ENCODE data around the gene RHBDD3.
"Not testable (repeated sequence)": the region's sequence is repeated elsewhere in the genome, so short reads cannot be mapped to it uniquely, and the experiment has no call there.

Gene RHBDD3

DNA sequence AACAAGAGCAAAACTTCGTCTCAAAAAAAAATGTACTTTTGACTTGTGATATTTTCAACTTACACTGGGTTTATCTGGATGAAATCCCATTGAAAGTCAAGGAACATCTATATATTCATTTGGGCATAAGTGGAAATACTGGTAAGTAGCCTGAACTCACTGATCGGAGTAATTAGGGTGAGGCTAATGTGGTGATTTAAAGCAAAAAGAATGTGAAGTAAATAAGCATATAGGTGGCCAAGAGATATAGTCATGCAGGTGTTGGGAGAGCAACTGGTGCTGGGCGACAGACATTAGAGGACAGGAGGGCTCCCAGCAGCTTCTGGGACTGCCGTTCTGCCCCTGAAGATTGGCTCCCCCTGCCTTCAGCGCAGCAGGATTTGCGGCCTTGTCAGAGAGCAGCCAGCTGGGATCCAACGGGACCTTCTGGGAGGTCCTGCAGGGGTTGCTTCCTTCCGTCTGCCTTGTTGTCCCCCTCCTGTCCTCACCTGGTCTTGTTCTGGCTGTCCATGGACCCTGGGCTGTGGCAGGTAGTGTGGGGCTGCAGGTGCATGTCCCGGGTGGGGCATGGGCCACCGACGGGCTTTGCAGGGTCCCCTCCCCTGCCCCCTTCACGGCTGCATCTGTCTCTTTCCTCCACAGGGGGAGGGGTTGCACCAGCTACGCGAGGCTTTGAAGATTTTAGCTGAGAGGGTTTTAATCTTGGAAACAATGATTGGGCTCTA is 14.1 kb downstream of the RHBDD3 start:
- Mint-ChIP-seq H3K27ac (peak overlapping the region; percentile 17), H3K9me3 (no peaks in the 10 kb centered on the region), H3K36me3 (ENCODE audit: low read depth) (peaks cover 21% of the 10 kb centered on the region), H3K4me3 (no peak overlapping the region), H3K4me1 (no peaks in the 10 kb centered on the region), H3K27me3 (ENCODE audit: low read depth, poor library complexity) (peaks cover 8% of the 10 kb centered on the region)
- DNase-seq: no peak
- TF ChIP-seq, protein P1, sequence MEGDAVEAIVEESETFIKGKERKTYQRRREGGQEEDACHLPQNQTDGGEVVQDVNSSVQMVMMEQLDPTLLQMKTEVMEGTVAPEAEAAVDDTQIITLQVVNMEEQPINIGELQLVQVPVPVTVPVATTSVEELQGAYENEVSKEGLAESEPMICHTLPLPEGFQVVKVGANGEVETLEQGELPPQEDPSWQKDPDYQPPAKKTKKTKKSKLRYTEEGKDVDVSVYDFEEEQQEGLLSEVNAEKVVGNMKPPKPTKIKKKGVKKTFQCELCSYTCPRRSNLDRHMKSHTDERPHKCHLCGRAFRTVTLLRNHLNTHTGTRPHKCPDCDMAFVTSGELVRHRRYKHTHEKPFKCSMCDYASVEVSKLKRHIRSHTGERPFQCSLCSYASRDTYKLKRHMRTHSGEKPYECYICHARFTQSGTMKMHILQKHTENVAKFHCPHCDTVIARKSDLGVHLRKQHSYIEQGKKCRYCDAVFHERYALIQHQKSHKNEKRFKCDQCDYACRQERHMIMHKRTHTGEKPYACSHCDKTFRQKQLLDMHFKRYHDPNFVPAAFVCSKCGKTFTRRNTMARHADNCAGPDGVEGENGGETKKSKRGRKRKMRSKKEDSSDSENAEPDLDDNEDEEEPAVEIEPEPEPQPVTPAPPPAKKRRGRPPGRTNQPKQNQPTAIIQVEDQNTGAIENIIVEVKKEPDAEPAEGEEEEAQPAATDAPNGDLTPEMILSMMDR (IDR thresholded peaks at IDR 0.05): no peak

DNA sequence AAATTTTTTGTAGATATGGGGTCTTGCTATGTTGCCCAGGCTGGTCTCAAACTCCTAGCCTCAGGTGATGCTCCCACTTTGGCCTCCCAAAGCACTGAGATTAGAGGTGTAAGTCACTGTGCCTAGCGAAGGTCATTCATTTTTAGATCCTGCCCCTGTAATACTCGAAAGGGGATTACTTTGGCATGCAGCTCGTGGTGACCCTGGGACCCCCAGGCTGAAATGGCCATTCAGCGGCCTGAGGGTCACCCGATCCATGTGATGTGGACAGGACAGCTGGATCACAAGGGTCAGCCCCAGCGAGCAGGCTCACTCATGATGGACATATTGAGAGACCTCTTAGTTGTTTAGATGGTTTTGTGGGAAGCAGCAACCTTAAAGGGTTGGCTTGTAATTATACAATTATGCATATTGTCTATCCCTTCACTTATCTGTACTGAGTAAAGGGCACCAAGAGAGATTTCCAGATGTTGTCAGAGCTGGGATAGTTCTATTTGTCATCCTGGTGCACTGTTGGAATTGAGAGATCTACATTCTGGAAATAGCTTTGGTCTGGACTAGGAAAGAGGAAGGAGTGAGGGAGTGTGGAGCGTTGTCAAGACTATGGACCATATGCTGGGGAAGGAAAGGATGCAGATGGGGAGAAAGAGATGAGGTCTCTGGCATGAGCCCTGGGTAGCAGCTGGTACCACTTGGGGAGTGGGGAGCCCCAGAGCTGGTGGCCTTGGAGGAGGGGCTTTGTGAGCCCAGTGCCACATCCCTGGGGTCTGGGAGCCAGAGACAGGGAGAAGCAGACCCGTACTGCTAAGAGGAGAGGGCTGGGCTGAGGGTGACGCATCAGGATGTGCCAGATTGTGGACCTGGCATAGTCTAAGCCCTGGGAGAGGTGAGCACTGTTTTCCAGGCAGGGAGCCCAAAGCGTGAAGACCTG is 15.5 kb downstream of the RHBDD3 start:
- Mint-ChIP-seq H3K36me3 (ENCODE audit: low read depth) (peaks cover 25% of the 10 kb centered on the region), H3K4me3 (no peak overlapping the region)
- TF ChIP-seq, protein P1 (IDR thresholded peaks at IDR 0.05): no peak

DNA sequence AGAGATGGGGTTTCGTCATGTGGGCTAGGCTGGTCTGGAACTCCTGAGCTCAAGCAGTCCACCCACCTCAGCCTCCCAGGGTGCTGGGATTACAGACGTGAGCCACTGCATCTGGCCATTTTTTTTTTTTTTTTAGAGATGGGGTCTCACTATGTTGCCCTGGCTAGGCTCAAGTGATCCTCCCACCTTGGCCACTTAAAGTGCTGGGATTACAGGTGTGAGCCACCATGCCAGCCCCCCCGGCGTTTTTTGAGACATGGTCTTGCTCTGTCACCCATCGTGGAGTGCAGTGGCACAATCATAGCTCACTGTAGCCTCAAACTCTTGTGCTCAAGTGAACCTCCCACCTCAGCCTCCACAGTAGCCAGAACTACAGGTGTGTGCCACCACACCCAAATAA is 16.5 kb downstream of the RHBDD3 start:
- no peak for DNase-seq

More for the DNA sequence above, 15.5 kb downstream of the RHBDD3 start:
- H3K27me3 Mint-ChIP-seq (ENCODE audit: low read depth, poor library complexity): peaks cover 8% of the 10 kb centered on the region
- H3K4me1 Mint-ChIP-seq: no peaks in the 10 kb centered on the region
- H3K27ac Mint-ChIP-seq: no peak overlapping the region
- no peaks in the 10 kb centered on the region for H3K9me3 Mint-ChIP-seq
- no peak for DNase-seq

DNA sequence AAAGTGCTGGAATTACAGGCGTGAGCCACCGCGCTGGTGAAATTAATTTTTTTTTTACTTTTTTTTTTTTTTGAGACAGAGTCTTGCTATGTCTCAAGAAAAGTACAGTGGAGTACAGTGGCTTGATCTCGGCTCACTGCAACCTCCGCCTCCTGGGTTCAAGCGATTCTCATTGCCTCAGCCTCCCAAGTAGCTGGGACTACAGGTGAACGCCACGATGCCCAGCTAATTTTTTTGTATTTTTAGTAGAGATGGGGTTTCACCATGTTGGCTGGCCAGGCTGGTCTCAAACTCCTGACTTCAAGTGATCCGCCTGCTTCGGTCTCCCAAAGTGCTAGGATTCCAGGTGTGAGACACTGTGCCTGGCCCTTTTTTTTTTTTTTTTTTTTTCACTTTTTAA is 19.9 kb downstream of the RHBDD3 start:
- Mint-ChIP-seq H3K27me3 (ENCODE audit: low read depth, poor library complexity) (peaks cover 13% of the 10 kb centered on the region), H3K4me1 (peaks cover 10% of the 10 kb centered on the region), H3K36me3 (ENCODE audit: low read depth) (peaks cover 44% of the 10 kb centered on the region)
- not testable (repeated sequence) for DNase-seq, H3K27ac Mint-ChIP-seq, H3K9me3 Mint-ChIP-seq, H3K4me3 Mint-ChIP-seq

More for the DNA sequence above, 16.5 kb downstream of the RHBDD3 start:
- no peaks in the 10 kb centered on the region for H3K9me3 Mint-ChIP-seq
- H3K4me1 Mint-ChIP-seq: no peaks in the 10 kb centered on the region
- peaks cover 10% of the 10 kb centered on the region for H3K27me3 Mint-ChIP-seq (ENCODE audit: low read depth, poor library complexity)
- peaks cover 27% of the 10 kb centered on the region for H3K36me3 Mint-ChIP-seq (ENCODE audit: low read depth)
- H3K27ac Mint-ChIP-seq: no peak overlapping the region
- TF ChIP-seq, protein P1 (IDR thresholded peaks at IDR 0.05): no peak
- H3K4me3 Mint-ChIP-seq: no peak overlapping the region

DNA sequence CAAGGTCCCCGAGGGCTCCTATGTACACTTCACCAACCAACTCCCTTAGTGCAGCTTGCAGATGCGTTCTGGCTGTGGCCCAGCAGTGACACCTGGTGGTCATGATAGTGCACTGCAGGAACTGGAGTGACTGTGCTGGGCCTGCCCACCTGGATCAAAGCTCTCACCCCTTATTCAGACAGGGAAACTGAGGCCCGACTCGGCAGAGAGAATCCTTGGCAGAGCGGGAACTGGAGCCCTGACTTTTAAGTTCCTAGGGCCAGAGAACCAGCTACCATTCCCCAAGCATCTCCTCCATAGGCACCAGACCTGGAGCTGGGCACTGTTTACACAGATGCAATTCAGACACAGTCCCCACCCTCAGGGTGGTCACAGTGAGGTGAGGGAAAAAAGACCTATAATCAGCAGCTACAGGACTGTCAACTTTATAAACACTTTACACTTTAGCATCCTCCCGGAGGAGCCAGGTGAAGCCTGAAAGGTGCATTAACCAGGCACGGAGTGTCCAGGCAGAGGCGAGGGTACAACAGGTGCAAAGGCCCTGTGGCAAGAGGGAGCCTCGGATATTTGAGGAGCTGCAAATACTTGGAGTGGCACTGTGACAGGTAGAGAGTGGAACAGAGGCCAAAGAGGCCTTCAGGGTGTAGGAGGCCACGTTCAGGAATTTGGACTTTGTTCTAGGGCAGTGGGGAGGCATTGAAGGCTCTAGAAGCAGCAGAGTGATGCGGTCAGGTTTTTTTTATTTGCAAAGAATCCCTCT is 22.0 kb downstream of the RHBDD3 start:
- TF ChIP-seq, protein P1 (IDR thresholded peaks at IDR 0.05): peak; percentile 96
- no peak overlapping the region for H3K4me3 Mint-ChIP-seq
- peaks cover 58% of the 10 kb centered on the region for H3K36me3 Mint-ChIP-seq (ENCODE audit: low read depth)
- no peak overlapping the region for H3K27ac Mint-ChIP-seq
- peaks cover 18% of the 10 kb centered on the region for H3K27me3 Mint-ChIP-seq (ENCODE audit: low read depth, poor library complexity)
- H3K9me3 Mint-ChIP-seq: peaks cover 30% of the 10 kb centered on the region
- peaks cover 10% of the 10 kb centered on the region for H3K4me1 Mint-ChIP-seq
- peak; percentile 78 for DNase-seq
